Astrocyte (in vitro differentiated cells and primary cell): ENCODE measurements around the gene RELB. TPM values are rescaled to one million over a fixed set of nuclear protein-coding genes. Genes with fewer than 3 reads are reported as not detected.
A peak's percentile ranks its signal among the peaks of the same experiment; 100 is the strongest.

ENCODE experiments used
- DNase-seq: peaks from one replicate; pipeline ENCODE4 v3.0.0-alpha.2; 2010; ENCODE audit warnings: low read depth
- FAIRE-seq: peaks from 2 replicates; lab custom pipeline; 2011; peaks lifted over from hg19 to GRCh38; lab: Jason Lieb, UNC
- H2AFZ ChIP-seq: 2 replicates; pipeline ENCODE4 v1.6.0; 2012; ENCODE audit warnings: low read depth, low read length, inconsistent platforms
- H3K27ac ChIP-seq: 2 replicates; pipeline ENCODE4 v1.5.1; 2011; ENCODE audit warnings: low read depth, low read length, inconsistent platforms
- H3K27me3 ChIP-seq: 2 replicates; pipeline ENCODE4 v1.6.0; 2011; ENCODE audit warnings: low read length, inconsistent platforms; ENCODE audit not compliant: insufficient read depth
- H3K36me3 ChIP-seq: 2 replicates; pipeline ENCODE4 v1.5.1; 2011; ENCODE audit warnings: low read length, inconsistent platforms; ENCODE audit not compliant: insufficient read depth
- H3K4me1 ChIP-seq: 2 replicates; pipeline ENCODE4 v1.5.1; 2011; ENCODE audit warnings: low read length, inconsistent platforms; ENCODE audit not compliant: insufficient read depth
- H3K4me2 ChIP-seq: 2 replicates; pipeline ENCODE4 v1.6.0; 2012; ENCODE audit warnings: low read length, inconsistent platforms
- H3K4me3 ChIP-seq: 2 replicates; pipeline ENCODE4 v1.5.1; 2011; ENCODE audit warnings: low read depth, mild to moderate bottlenecking, low read length, inconsistent platforms; ENCODE audit not compliant: insufficient read depth
- H3K79me2 ChIP-seq: 2 replicates; pipeline ENCODE4 v1.6.0; 2012; ENCODE audit warnings: mild to moderate bottlenecking, low read length, inconsistent platforms; ENCODE audit not compliant: insufficient read depth
- H3K9ac ChIP-seq: 2 replicates; pipeline ENCODE4 v1.6.0; 2012; ENCODE audit warnings: mild to moderate bottlenecking, low read length, inconsistent platforms
- H3K9me3 ChIP-seq: 2 replicates; pipeline ENCODE4 v1.5.1; 2012; ENCODE audit warnings: low read depth, mild to moderate bottlenecking, low read length, inconsistent platforms; ENCODE audit not compliant: insufficient read depth
- H4K20me1 ChIP-seq: 2 replicates; pipeline ENCODE4 v1.6.0; 2012; ENCODE audit warnings: low read length, inconsistent platforms; ENCODE audit not compliant: insufficient read depth
- H3K27ac Mint-ChIP-seq: one replicate; pipeline ENCODE4 v1.8.0; 2021; ENCODE audit warnings: mild to moderate bottlenecking, mixed read lengths; ENCODE audit not compliant: unreplicated experiment
- H3K27me3 Mint-ChIP-seq: one replicate; pipeline ENCODE4 v1.8.0; 2021; ENCODE audit warnings: low read depth, mixed read lengths; ENCODE audit not compliant: unreplicated experiment
- H3K36me3 Mint-ChIP-seq: one replicate; pipeline ENCODE4 v1.8.0; 2021; ENCODE audit warnings: low read depth, mixed read lengths; ENCODE audit not compliant: unreplicated experiment
- H3K4me1 Mint-ChIP-seq: one replicate; pipeline ENCODE4 v1.8.0; 2021; ENCODE audit warnings: low read depth, mixed read lengths; ENCODE audit not compliant: unreplicated experiment
- H3K4me3 Mint-ChIP-seq: one replicate; pipeline ENCODE4 v1.8.0; 2021; ENCODE audit warnings: mild to moderate bottlenecking, moderate library complexity, mixed read lengths; ENCODE audit not compliant: unreplicated experiment
- H3K9me3 Mint-ChIP-seq: one replicate; pipeline ENCODE4 v1.8.0; 2021; ENCODE audit warnings: mild to moderate bottlenecking, mixed read lengths; ENCODE audit not compliant: unreplicated experiment
- CTCF ChIP-seq: IDR thresholded peaks from 2 replicates; pipeline ENCODE4 v1.5.1; 2011; ENCODE audit warnings: low read depth, mild to moderate bottlenecking, inconsistent platforms, low read length, moderate library complexity; ENCODE audit not compliant: insufficient read depth
- EZH2 ChIP-seq: IDR thresholded peaks from 2 replicates; pipeline ENCODE4 v1.6.1; 2012; ENCODE audit warnings: mild to moderate bottlenecking, low read length, inconsistent platforms; ENCODE audit not compliant: insufficient read depth
- total RNA-seq: library from RNA; stranded (reverse); gene quantifications from 2 replicates; pipeline ENCODE4 v1.2.1, GENCODE V29; 2021

Gene RELB
- total RNA-seq, 1 donor from 2014 or later, result 14.0 TPM

- H3K36me3 Mint-ChIP-seq, result peaks cover 20% of the 10 kb centered on the region
- TF ChIP-seq CTCF, result no peak
- Histone ChIP-seq H3K9ac (no peak overlapping the region), H3K9me3 (no peaks in the 10 kb centered on the region), H3K27me3 (no peaks in the 10 kb centered on the region), H3K79me2 (no peaks in the 10 kb centered on the region), H3K27ac (no peak overlapping the region), H3K36me3 (peaks cover 27% of the 10 kb centered on the region), H3K4me3 (no peak overlapping the region), H3K4me1 (no peaks in the 10 kb centered on the region), H2AFZ (no peak overlapping the region), H3K4me2 (no peak overlapping the region), H4K20me1 (peaks cover 8% of the 10 kb centered on the region)
- no peak overlapping the region for H3K4me3 Mint-ChIP-seq
- no peaks in the 10 kb centered on the region for H3K4me1 Mint-ChIP-seq
- DNase-seq (no peak), FAIRE-seq (no peak)
- no peaks in the 10 kb centered on the region for H3K27me3 Mint-ChIP-seq
- no peaks in the 10 kb centered on the region for H3K9me3 Mint-ChIP-seq
- no peak overlapping the region for H3K27ac Mint-ChIP-seq
These were observed 25.8 kb upstream of the RELB start for GRCh38 chr19:44975444-44975843.

GRCh38 chr19:44984005-44984404 is 17.3 kb upstream of the RELB start:
- Histone ChIP-seq H3K36me3 (peaks cover 10% of the 10 kb centered on the region), H3K4me1 (no peaks in the 10 kb centered on the region), H3K9ac (no peak overlapping the region), H3K4me2 (no peak overlapping the region), H3K79me2 (no peaks in the 10 kb centered on the region), H3K27ac (no peak overlapping the region), H4K20me1 (peaks cover 7% of the 10 kb centered on the region), H3K27me3 (no peaks in the 10 kb centered on the region), H3K4me3 (no peak overlapping the region), H3K9me3 (no peaks in the 10 kb centered on the region), H2AFZ (no peak overlapping the region)
- TF ChIP-seq CTCF, result no peak
- TF ChIP-seq EZH2, result no peak
- Mint-ChIP-seq H3K27me3 (no peaks in the 10 kb centered on the region), H3K27ac (no peak overlapping the region), H3K9me3 (no peaks in the 10 kb centered on the region), H3K36me3 (peaks cover 24% of the 10 kb centered on the region), H3K4me1 (no peaks in the 10 kb centered on the region), H3K4me3 (peak overlapping the region; percentile 14)
- FAIRE-seq, result no peak
- DNase-seq, result no peak

GRCh38 chr19:44985445-44985844 is 15.8 kb upstream of the RELB start:
- H3K9ac ChIP-seq, result no peak overlapping the region
- peaks cover 7% of the 10 kb centered on the region for H4K20me1 ChIP-seq
- Mint-ChIP-seq H3K9me3 (no peaks in the 10 kb centered on the region), H3K27ac (peak overlapping the region; percentile 66), H3K4me1 (no peaks in the 10 kb centered on the region), H3K4me3 (no peak overlapping the region), H3K27me3 (no peaks in the 10 kb centered on the region), H3K36me3 (peaks cover 15% of the 10 kb centered on the region)
- H2AFZ ChIP-seq, result no peak overlapping the region
- H3K36me3 ChIP-seq, result peaks cover 9% of the 10 kb centered on the region
- FAIRE-seq (no peak), DNase-seq (no peak)
- no peak overlapping the region for H3K4me3 ChIP-seq
- no peaks in the 10 kb centered on the region for H3K4me1 ChIP-seq
- no peaks in the 10 kb centered on the region for H3K79me2 ChIP-seq
- H3K4me2 ChIP-seq, result no peak overlapping the region
- H3K27me3 ChIP-seq, result no peaks in the 10 kb centered on the region
- no peak for TF ChIP-seq CTCF
- TF ChIP-seq EZH2, result no peak
- no peaks in the 10 kb centered on the region for H3K9me3 ChIP-seq
- H3K27ac ChIP-seq, result no peak overlapping the region
